Fibroblast of pulmonary artery (primary cell): Measurements from ENCODE around the gene VPS26B.

ENCODE experiments used
- DNase-seq: peaks from one replicate; pipeline ENCODE4 v3.0.0-alpha.2; 2010; ENCODE audit warnings: low read depth
- H3K4me3 ChIP-seq: replicated peaks from 2 replicates; pipeline ENCODE4 v1.5.1; 2011; ENCODE audit warnings: low read depth, mild to moderate bottlenecking, control low read depth, low read length, moderate library complexity
- CTCF ChIP-seq: IDR thresholded peaks from 2 replicates; pipeline ENCODE4 v1.5.1; 2011; ENCODE audit warnings: mild to moderate bottlenecking, control low read depth, low read length, inconsistent platforms; ENCODE audit errors: missing control alignments

VPS26B gene

GRCh38 chr11:134223121-134223520 lies 1.4 kb upstream of the VPS26B start:
- DNase-seq, result no peak
- no peak for TF ChIP-seq CTCF

GRCh38 chr11:134224710-134225664 lies 516 bp downstream of the VPS26B start:
- peak overlapping the region; percentile 95 for H3K4me3 ChIP-seq
- TF ChIP-seq CTCF, result no peak
- peak; percentile 28 for DNase-seq

More at GRCh38 chr11:134223121-134223520, 1.4 kb upstream of the VPS26B start:
- H3K4me3 ChIP-seq, result peak overlapping the region; percentile 95

- no peak for DNase-seq
- no peak for TF ChIP-seq CTCF
- H3K4me3 ChIP-seq, result no peak overlapping the region
These were observed 2.4 kb downstream of the VPS26B start for GRCh38 chr11:134226806-134227325.

DNA sequence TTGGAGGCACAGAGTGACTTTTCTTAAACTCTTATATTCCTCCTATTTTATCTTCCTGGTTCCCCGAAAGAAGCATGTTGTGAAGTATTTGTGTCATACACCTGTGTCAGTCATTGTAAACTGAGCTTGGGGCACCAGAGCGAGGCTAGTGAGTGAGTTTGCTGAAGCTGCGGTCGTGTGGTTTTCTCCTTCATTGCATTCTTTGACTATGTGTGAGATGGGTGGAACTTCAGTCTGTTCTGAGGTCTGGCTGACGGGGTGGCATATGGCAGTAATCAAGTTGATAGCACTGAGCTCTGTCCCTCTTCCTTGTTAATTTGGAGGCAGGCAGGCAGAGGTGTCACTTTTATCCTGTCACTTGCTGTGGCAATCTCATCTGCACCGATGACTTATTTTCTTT lies 4.2 kb downstream of the VPS26B start:
- TF ChIP-seq CTCF, result no peak
- DNase-seq, result no peak
- H3K4me3 ChIP-seq, result no peak overlapping the region

DNA sequence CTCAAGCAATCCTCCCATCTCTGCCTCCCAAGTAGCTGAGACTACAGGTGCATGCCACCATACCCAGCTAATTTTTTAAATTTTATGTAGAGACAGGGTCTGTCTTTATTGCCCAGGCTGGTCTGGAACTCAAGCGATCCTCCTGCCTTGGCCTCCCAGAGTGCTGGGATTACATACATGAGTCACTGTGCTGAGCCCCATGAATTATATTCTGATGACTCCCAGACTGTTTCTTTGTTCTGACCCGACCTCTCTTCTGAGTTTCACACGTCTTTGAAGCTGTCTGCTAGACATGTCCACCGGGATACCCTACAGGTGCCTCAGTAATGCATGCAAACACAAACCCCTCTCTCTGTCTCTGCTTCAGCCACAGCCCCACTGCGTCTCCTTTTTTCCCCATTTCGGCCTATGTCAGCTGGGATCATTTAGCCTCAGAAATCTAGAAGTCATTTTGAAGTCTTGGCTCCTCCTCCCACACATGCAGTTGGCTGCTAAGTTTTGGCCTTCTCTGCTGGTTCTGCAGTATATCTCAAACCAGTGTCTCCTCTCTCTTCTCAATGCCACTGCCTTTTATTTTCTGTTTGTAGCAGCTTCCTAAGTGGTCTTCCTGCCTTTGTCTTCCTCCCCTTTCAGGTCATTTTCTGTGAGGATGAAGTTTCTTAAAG lies 4.8 kb downstream of the VPS26B start:
- no peak for DNase-seq
- no peak overlapping the region for H3K4me3 ChIP-seq
- no peak for TF ChIP-seq CTCF

DNA sequence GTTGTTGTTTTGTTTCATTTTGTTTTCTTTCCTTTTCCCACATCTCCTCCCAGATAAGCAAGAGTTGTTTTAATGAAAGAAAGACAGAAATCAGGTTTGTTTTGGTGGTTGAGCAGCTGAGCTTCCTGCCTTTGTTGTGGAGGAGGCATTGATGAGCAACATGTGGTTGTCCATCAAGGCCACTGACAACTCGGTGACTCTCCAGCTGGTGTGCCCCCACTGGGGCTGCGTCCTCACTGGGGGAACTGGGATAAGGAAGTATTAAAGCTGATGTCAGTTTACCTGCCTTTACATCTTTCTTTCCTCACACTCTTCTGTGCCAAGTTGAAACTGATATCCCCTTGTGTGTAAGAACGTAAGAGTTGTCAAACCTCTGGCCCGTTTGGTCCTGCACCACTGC lies 5.9 kb downstream of the VPS26B start:
- no peak for TF ChIP-seq CTCF
- H3K4me3 ChIP-seq, result no peak overlapping the region
- DNase-seq, result no peak
